LNCAP (cell line): Measurements from ENCODE around the gene UBE2H.

Experiments used
- CTCF ChIP-seq: fragments of 450-650 bp; IDR thresholded peaks from 2 replicates; pipeline ENCODE4 v1.5.1; 2017; ENCODE audit warnings: mild to moderate bottlenecking

Gene UBE2H

GRCh38 chr7:129886818-129887186 lies 66.0 kb downstream of the UBE2H start:
- no peak for TF ChIP-seq CTCF

- TF ChIP-seq CTCF: no peak
Measured at GRCh38 chr7:129886167-129886817, 66.5 kb downstream of the UBE2H start.

GRCh38 chr7:129884495-129884894 lies 68.3 kb downstream of the UBE2H start:
- no peak for TF ChIP-seq CTCF

GRCh38 chr7:129883151-129883550 lies 69.6 kb downstream of the UBE2H start:
- no peak for TF ChIP-seq CTCF

- TF ChIP-seq CTCF: no peak
Measured at GRCh38 chr7:129882531-129882930, 70.2 kb downstream of the UBE2H start.

GRCh38 chr7:129877146-129877792 lies 75.5 kb downstream of the UBE2H start:
- TF ChIP-seq CTCF: no peak

GRCh38 chr7:129875745-129876411 lies 76.9 kb downstream of the UBE2H start:
- no peak for TF ChIP-seq CTCF
